Naive B cell (primary cell): ENCODE data around the gene BSG. TPM values are rescaled to one million over a fixed set of nuclear protein-coding genes. Genes with fewer than 3 reads are reported as not detected.
A peak's percentile ranks its signal among the peaks of the same experiment; 100 is the strongest.
"Not testable (repeated sequence)": the region's sequence is repeated elsewhere in the genome, so short reads cannot be mapped to it uniquely, and the experiment has no call there.

ENCODE experiments used
- ATAC-seq, 2 donors: fragments of 150-1000 bp; cut with Tn5 transposase; 2 replicates each; pipeline ENCODE4 v1.10.0; 2021; ENCODE audit warnings: low read depth in 2 of 2, mild to moderate bottlenecking in 2 of 2, moderate library complexity in 2 of 2
- DNase-seq: peaks from one replicate; pipeline ENCODE4 v3.0.0; 2022
- H3K27ac Mint-ChIP-seq, 6 donors: one replicate each; pipeline ENCODE4 v1.8.0; 2020 to 2022; ENCODE audit warnings: mild to moderate bottlenecking in 6 of 6, mixed read lengths in 6 of 6, moderate library complexity in 5 of 6, inconsistent platforms in 2 of 6
- H3K27me3 Mint-ChIP-seq, 3 donors: one replicate each; pipeline ENCODE4 v1.8.0; 2021 to 2022; ENCODE audit warnings: mixed read lengths in 3 of 3, mild to moderate bottlenecking in 1 of 3
- H3K36me3 Mint-ChIP-seq, 2 donors: one replicate each; pipeline ENCODE4 v1.8.0; 2020 to 2022; ENCODE audit warnings: mixed read lengths in 2 of 2, inconsistent platforms in 1 of 2, mild to moderate bottlenecking in 1 of 2
- H3K4me1 Mint-ChIP-seq, 3 donors: one replicate each; pipeline ENCODE4 v1.8.0; 2020 to 2022; ENCODE audit warnings: mixed read lengths in 3 of 3, inconsistent platforms in 1 of 3, mild to moderate bottlenecking in 1 of 3, moderate library complexity in 1 of 3
- H3K4me3 Mint-ChIP-seq, 8 donors: one replicate each; pipeline ENCODE4 v1.8.0; 2020 to 2022; ENCODE audit warnings: mild to moderate bottlenecking in 8 of 8, mixed read lengths in 8 of 8, moderate library complexity in 8 of 8, inconsistent platforms in 2 of 8
- H3K9me3 Mint-ChIP-seq, 7 donors: one replicate each; pipeline ENCODE4 v1.8.0; 2020 to 2022; ENCODE audit warnings: mixed read lengths in 7 of 7, mild to moderate bottlenecking in 5 of 7, inconsistent platforms in 2 of 7, moderate library complexity in 1 of 7
- polyA plus RNA-seq, 6 donors: library from polyadenylated mRNA; unstranded; fragments of 300-500 nt; fragmentation: Illumina TruSeq; gene quantifications; one replicate each; pipeline ENCODE4 v1.2.3, GENCODE V29; 2021; ENCODE audit warnings: low read depth in 6 of 6

BSG gene
- polyA plus RNA-seq, 6 donors from 2014 or later = 205 to 270 (median 235) TPM

- Mint-ChIP-seq H3K4me3 (peak overlapping the region in 1 of 8 donors; percentile 11), H3K36me3 (peaks cover 3 to 8% of the 10 kb centered on the region in 2 donors), H3K4me1 (peaks cover 7 to 18% (median 8%) of the 10 kb centered on the region in 3 donors), H3K9me3 (no peaks in the 10 kb centered on the region), H3K27me3 (peaks cover 4 to 8% (median 6%) of the 10 kb centered on the region in 3 donors), H3K27ac (no peak overlapping the region)
- ATAC-seq (no peak), DNase-seq (no peak)
Measured at GRCh38 chr19:613732-614567, 41.6 kb downstream of the BSG start.

- DNase-seq = no peak
- Mint-ChIP-seq H3K4me3 (peak overlapping the region in 6 of 8 donors; percentile 17 to 77 (median 57)), H3K27ac (no peak overlapping the region), H3K36me3 (peaks cover 3 to 8% of the 10 kb centered on the region in 2 donors), H3K4me1 (peaks cover 5 to 18% (median 7%) of the 10 kb centered on the region in 3 donors), H3K27me3 (peaks cover 4 to 8% (median 6%) of the 10 kb centered on the region in 3 donors), H3K9me3 (no peaks in the 10 kb centered on the region)
- peak in 1 of 2 donors; percentile 9 for ATAC-seq
Measured at GRCh38 chr19:615619-616018, 43.2 kb downstream of the BSG start.

- Mint-ChIP-seq H3K4me3 (no peak overlapping the region), H3K27ac (no peak overlapping the region), H3K36me3 (peaks cover 3 to 8% of the 10 kb centered on the region in 2 donors), H3K27me3 (peaks cover 4 to 8% (median 6%) of the 10 kb centered on the region in 3 donors), H3K9me3 (no peaks in the 10 kb centered on the region), H3K4me1 (peaks cover 0 to 14% (median 1%) of the 10 kb centered on the region in 3 donors)
- DNase-seq = no peak
- peak in 1 of 2 donors; percentile 20 for ATAC-seq
Measured at GRCh38 chr19:616062-616700, 43.8 kb downstream of the BSG start.

- DNase-seq (no peak), ATAC-seq (no peak)
- Mint-ChIP-seq H3K4me3 (no peak overlapping the region), H3K27me3 (peaks cover 4 to 8% (median 6%) of the 10 kb centered on the region in 3 donors), H3K4me1 (peaks cover 0 to 9% (median 0%) of the 10 kb centered on the region in 3 donors), H3K9me3 (no peaks in the 10 kb centered on the region), H3K27ac (no peak overlapping the region), H3K36me3 (peaks cover 3 to 8% of the 10 kb centered on the region in 2 donors)
Measured at GRCh38 chr19:616747-617526, 44.5 kb downstream of the BSG start.

- H3K27me3 Mint-ChIP-seq = peaks cover 4 to 8% (median 6%) of the 10 kb centered on the region in 3 donors
- H3K4me3 Mint-ChIP-seq = no peak overlapping the region
- H3K27ac Mint-ChIP-seq = peak overlapping the region in 2 of 6 donors; percentile 24 to 47
- no peak for DNase-seq
- no peaks in the 10 kb centered on the region for H3K9me3 Mint-ChIP-seq
- no peak for ATAC-seq
- peaks cover 3 to 8% of the 10 kb centered on the region in 2 donors for H3K36me3 Mint-ChIP-seq
- H3K4me1 Mint-ChIP-seq = peaks cover 0 to 9% (median 0%) of the 10 kb centered on the region in 3 donors
Measured at GRCh38 chr19:617551-618246, 45.3 kb downstream of the BSG start.

GRCh38 chr19:618247-618619 lies 45.8 kb downstream of the BSG start:
- Mint-ChIP-seq H3K9me3 (no peaks in the 10 kb centered on the region), H3K4me3 (no peak overlapping the region), H3K27me3 (peaks cover 4 to 8% (median 6%) of the 10 kb centered on the region in 3 donors), H3K27ac (peak overlapping the region in 2 of 6 donors; percentile 24 to 47), H3K36me3 (peaks cover 3 to 8% of the 10 kb centered on the region in 2 donors), H3K4me1 (peaks cover 0 to 9% (median 0%) of the 10 kb centered on the region in 3 donors)
- DNase-seq = no peak
- no peak for ATAC-seq

- no peak for DNase-seq
- Mint-ChIP-seq H3K9me3 (no peaks in the 10 kb centered on the region), H3K4me3 (no peak overlapping the region), H3K27me3 (peaks cover 4 to 8% (median 6%) of the 10 kb centered on the region in 3 donors), H3K36me3 (peaks cover 3 to 8% of the 10 kb centered on the region in 2 donors), H3K4me1 (peaks cover 0 to 9% (median 0%) of the 10 kb centered on the region in 3 donors), H3K27ac (peak overlapping the region in 1 of 6 donors; percentile 9)
- ATAC-seq = no peak
Measured at GRCh38 chr19:618674-619285, 46.4 kb downstream of the BSG start.

- peaks cover 3 to 8% of the 10 kb centered on the region in 2 donors for H3K36me3 Mint-ChIP-seq
- ATAC-seq (no peak), DNase-seq (no peak)
- no peak overlapping the region for H3K4me3 Mint-ChIP-seq
- no peak overlapping the region for H3K27ac Mint-ChIP-seq
- no peaks in the 10 kb centered on the region for H3K9me3 Mint-ChIP-seq
- peaks cover 3 to 4% (median 3%) of the 10 kb centered on the region in 3 donors for H3K27me3 Mint-ChIP-seq
- peaks cover 0 to 8% (median 0%) of the 10 kb centered on the region in 3 donors for H3K4me1 Mint-ChIP-seq
Measured at GRCh38 chr19:619286-620002, 47.0 kb downstream of the BSG start.

- no peak for DNase-seq
- Mint-ChIP-seq H3K27me3 (peaks cover 0 to 4% (median 0%) of the 10 kb centered on the region in 3 donors), H3K9me3 (no peaks in the 10 kb centered on the region), H3K36me3 (peaks cover 3 to 8% of the 10 kb centered on the region in 2 donors), H3K4me1 (peaks cover 0 to 3% (median 0%) of the 10 kb centered on the region in 3 donors), H3K4me3 (no peak overlapping the region), H3K27ac (no peak overlapping the region)
- ATAC-seq = no peak
Measured at GRCh38 chr19:620166-620862, 47.9 kb downstream of the BSG start.

- H3K36me3 Mint-ChIP-seq = not testable (repeated sequence)
Measured at GRCh38 chr19:621191-621590, 48.8 kb downstream of the BSG start.

GRCh38 chr19:621819-622218 lies 49.4 kb downstream of the BSG start:
- peaks cover 0 to 8% of the 10 kb centered on the region in 2 donors for H3K36me3 Mint-ChIP-seq
- peaks cover 0 to under 1% (median 0%) of the 10 kb centered on the region in 3 donors for H3K4me1 Mint-ChIP-seq
- H3K9me3 Mint-ChIP-seq = no peaks in the 10 kb centered on the region
- no peak overlapping the region for H3K27ac Mint-ChIP-seq
- DNase-seq (no peak), ATAC-seq (no peak)
- no peaks in the 10 kb centered on the region for H3K27me3 Mint-ChIP-seq
- H3K4me3 Mint-ChIP-seq = no peak overlapping the region

More at GRCh38 chr19:621191-621590, 48.8 kb downstream of the BSG start:
- not testable (repeated sequence) for H3K4me1 Mint-ChIP-seq, H3K27ac Mint-ChIP-seq, DNase-seq, H3K4me3 Mint-ChIP-seq, H3K27me3 Mint-ChIP-seq, H3K9me3 Mint-ChIP-seq, ATAC-seq
